Posterior vena cava (tissue), 2 donors: ENCODE data around the gene AGBL4. TPM values are rescaled to one million over a fixed set of nuclear protein-coding genes. Genes with fewer than 3 reads are reported as not detected.

Experiments used
- DNase-seq: peaks from one replicate; pipeline ENCODE4 v3.0.0-alpha.2; 2020; ENCODE audit warnings: low spot score
- intact Hi-C, 2 donors: fragments of 100-400 bp; cut with DNase I; formaldehyde crosslinking; loops; one replicate each; pipeline versions ENCODE4 v1.14.1 to v1.14.2; 2022 to 2023
- total RNA-seq, 2 donors: library from RNA; stranded (reverse); fragmentation: NEBNext Ultra II Directional; extraction: Animal tissue kit (Norgen Biotek cat#: 25700); gene quantifications; one replicate each; pipeline ENCODE4 v1.2.1, GENCODE V29; 2021
- donor health status: DM: yes; HTN: yes; CAD: no.
- donor health status: DM: yes; HTN: yes; CAD: no.

The AGBL4 gene
- total RNA-seq, 2 donors from 2014 or later = not detected

DNA sequence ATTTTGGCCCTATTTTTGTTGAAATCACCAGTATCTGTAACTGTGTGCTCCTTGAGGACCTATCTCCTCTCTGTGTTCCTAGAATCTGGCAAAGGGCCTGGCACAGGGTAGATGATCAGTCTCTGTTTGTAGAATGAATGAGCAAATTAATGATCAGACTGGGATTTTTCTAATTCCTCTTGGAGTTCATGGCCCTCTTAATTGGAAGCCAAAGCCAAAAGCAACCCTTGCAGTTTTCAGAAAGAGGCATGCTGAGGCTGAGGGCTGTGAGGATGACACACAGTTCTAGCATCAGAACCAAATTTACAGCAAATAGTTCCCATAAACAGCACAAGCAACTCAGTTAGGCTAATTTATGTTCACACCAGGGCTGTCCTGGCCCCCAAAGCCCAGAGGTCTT lies 1136.0 kb downstream of the AGBL4 start:
- intact Hi-C loops = no loop called here
- no peak for DNase-seq

DNA sequence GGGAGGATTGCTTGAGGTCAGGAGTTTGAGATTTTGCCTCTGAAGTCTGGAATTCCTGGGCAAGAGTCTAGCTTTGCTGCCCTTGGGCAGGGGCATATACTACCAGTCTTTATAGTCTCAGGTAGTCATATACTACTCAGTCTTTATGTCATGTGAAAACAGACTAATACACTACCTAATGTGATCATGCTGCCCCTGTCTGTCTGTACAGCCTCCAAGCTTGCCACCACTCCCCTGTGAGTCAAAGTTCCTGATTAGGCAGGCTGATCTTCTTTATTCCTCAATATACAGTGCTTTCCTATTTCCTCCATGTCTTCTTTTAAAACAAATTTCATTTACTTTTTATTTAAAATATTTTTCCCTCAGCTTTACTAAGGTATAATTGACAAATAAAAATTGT lies 1141.7 kb downstream of the AGBL4 start:
- intact Hi-C loops = no loop called here
- DNase-seq = no peak

DNA sequence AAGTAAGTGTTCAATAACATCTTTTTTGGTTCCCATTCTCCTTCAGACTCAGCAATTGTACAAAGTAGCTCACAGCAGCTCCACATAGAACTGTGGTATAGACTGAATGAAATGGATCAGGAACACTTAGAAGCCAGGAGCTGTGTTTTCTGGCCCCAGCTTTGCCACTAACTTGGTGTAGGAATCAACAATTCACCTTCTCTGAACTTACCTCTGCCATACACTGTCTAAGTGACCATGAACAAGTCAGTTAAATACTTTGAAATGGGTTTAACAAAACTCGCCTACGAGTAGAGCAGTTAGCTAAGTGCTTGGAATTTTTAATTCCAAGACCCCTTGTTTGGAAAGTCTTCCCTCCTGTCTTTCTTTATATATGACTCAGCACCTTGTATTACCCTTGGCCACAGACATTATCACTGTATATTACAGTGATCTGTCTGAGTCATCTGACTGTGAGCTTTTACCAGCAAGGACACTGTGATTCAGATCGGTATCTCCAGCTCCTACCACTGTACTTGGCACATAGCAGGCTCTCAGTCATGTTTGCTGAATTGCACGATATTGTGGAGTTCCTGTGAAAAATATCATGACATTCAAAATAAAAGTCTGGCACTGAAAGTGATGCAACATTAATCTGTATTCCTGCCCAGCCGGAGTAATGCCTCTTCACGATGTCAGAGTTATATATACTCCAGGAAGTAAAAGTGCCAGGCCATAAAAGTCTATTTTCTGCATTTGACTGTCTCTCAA lies 1145.4 kb downstream of the AGBL4 start:
- intact Hi-C loops = no loop called here
- DNase-seq = no peak

DNA sequence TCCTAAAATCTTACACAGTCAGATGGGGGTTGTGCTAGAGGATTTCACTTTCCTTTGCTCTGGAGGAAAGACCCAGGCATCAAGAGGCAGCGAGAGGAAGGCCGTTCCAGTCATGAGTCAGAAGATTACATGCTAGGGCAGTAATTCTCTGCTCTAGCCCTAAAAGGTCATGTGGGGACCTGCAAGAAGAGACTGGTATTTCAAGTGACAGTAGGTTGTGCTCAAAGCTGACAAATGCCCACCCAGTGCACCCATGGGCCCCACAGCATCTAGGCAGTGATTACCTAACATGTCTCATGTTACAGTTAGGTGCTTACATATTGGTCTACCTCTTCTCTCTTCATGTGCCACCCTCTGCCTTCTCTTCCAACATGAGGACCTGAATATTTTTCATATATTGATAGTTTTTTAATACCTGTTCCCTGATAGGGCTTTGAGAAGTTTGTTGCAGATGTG lies 1147.4 kb downstream of the AGBL4 start:
- DNase-seq = no peak
- intact Hi-C loops = no loop called here

DNA sequence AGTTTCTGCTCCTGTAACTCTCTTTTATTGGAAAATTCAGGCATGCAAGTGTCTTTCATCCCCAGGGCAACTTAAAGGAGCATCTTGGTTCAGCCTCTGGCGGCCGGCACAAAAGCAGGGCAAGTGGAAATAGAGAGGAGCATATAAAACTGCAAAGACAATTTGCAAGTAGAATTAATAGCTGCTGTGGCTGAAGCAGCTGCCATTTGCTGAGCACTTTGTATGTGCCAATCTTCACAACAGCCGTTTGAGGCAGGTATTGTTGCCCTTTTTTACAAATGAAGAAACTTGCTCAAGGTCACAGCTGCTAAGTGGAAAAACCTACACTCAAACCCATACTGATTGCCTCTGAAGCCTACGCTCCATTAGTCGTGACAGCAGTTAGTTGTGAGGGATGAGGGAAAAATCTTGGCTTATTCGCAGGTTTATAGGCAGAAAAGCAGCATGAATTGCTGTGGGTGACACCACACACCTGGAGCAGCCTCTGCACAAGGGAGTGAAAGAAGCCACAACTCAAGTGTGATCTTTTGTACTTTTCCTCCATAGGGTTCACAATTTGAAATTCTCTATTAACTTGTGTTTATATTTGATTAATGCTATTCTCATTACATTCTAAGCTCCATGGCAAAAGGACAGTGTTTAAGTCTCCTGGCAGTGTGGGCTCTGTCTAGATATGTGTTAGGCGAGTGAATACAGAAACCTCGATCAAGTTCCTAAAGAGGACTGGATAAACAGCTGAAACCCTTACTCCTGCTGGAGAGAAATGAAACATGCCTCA lies 1148.0 kb downstream of the AGBL4 start:
- no peak for DNase-seq
- intact Hi-C loops = no loop called here

DNA sequence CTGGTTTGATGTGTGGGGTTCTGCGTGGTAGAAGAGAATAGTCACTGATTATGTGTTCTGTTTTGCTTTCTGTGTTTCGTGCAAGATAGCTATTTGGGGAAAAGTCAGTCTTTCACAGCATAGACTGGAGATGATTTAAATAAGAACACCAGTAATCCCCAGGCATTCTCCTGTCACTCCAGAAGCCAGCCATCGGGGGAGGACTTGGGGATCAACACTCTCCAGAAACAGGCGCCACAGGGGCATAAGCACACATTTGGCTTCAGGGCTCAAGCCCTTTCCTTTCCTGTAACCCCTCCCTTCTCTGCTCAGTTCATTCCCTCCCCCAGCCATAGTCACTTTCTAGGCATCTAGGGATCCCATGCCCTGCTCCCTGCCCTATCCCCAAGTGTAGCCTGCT lies 1149.8 kb downstream of the AGBL4 start:
- no peak for DNase-seq
- intact Hi-C loops = no loop called here

DNA sequence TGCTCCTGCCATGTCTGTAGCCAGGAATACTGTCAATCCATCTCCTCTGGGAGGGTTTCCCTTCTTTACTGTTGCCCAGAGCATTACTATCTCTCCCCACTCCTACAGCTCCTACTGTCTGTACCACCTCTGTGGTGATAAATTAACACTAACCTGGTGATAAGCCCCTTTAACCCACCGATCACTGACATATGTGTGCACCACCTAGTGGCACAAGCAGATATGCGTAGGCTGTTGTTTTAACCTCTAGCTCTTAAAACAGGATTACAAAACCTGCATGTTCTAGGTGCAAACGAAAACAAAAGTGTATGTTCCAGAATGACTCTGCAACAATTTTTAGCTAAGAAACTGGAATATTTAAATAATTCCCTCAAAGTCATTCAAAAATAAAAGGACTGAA lies 1153.2 kb downstream of the AGBL4 start:
- intact Hi-C loops = no loop called here
- DNase-seq = no peak

DNA sequence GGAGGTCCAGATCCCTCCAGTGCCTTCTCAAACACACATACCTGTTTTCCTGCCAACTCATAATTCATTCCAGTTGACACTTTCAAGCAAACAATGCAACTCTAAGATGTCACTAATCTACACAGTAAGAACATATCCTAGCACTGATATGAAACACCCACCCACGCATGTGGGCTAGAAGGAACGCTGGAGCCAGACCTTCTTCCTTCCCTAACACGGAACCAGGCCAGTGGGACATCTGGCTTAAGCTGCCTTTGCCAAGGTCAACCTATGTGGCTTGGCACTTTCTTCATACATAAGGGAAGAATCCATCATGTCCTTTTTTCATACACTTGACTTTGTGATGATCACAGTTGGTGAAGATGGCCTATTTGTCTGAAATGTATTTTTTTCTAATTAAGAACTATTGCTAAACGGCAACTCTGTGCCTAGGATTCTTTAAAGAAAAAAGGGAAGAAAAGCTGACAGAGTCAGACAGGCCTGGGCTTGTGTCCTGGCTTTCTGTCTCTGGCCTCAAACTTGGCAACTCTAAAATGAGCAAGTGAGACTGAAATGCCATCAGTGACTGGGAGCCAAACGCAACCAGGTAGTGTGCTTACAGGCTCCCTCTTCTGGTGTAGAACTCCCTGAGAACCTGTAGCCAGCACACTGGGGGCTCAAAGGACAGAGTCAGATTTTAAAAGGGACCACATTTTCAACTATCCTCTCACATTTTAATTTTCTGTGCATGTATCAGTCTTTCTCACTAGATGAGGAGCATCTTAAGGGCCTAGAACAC lies 1154.4 kb downstream of the AGBL4 start:
- intact Hi-C loops = no loop called here
- DNase-seq = no peak

DNA sequence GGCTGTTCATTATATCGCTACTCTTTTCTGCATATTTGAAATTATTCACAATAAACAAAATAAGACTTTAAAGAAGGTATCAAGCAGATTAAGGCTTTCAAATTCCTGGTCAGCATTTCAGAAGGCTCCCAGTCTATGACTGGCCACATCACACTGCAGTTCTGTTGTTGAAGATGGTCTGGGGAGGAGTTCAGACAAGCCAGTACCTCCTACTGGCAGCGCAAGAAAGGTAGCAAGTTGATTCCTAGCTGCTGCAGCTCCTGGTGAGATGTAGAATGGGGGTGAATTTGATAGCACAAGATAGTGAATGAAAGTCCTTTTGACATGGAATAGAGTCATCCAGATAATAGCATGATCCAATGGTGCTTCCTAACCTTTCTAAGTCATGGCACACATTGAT lies 1158.8 kb downstream of the AGBL4 start:
- DNase-seq = no peak
- intact Hi-C loops = no loop called here

DNA sequence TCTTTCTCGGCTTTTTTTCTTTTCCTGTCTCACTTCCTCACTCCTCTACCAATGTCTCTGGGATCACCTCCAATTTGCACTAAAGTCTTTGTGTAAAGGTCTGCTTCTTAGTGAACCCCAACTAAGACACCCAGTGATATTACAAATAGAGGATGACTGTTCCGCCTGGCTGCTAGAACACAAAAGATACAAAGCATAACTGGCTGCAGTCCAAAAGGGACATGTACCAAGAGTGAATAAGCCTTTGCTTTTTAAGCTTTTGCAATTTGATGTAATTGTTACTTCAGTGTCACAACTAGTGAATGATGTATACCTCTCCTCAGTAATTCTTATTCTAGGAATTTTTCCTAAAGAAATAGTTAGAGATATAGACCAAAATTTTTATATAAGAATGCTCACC lies 1164.3 kb downstream of the AGBL4 start:
- DNase-seq = no peak
- intact Hi-C loops = no loop called here

DNA sequence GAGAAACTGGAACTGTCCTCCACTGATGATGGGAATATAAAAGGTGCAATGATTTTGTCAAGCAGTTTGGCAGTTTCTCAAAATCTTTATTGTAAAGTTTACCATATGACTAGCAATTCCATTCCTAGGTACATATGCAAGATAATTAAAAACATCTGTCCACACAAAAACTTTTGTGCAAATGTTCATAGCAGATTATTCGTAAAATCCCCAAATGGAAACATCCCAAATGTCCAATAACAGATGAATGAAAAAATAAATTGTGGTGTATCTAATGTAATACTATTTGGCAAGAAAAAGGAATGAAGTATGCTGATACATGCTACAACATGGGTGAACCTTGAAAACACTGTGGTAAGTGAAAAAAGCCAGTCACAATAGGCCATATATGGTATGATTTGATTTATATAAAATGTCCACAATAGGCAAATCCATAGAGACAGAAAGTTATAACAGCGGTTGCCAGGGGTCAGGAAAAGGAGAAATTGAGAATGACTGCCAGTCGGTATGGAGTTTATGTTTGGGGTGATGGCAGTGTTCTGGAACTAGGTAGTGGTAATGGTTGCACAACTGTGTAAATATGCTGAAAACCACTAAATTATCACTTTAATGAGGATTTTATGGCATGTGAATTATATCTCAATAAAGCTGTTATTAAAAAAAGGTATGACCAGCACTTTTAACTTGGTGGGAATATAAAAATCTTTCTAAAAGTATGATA lies 1165.4 kb downstream of the AGBL4 start:
- intact Hi-C loops = no loop called here
- DNase-seq = no peak

DNA sequence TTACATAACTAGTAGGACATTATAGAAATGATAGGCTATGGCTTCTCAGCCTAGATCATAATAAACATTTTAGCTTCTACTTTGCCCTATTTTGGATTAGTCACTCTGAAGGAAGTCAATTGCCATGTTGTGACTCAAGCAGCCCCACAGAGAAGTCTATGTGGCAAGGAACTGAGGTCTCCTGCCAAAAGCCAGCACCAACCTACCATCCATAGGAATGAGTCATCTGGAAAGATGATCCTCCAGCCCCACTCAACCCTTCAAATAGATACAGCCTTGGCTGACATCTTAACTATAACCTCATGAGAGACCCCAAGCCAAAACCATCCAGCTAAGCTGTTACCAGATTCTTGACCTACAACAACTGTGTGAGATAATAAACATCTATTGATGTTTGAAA lies 1170.7 kb downstream of the AGBL4 start:
- no peak for DNase-seq
- intact Hi-C loops = no loop called here

DNA sequence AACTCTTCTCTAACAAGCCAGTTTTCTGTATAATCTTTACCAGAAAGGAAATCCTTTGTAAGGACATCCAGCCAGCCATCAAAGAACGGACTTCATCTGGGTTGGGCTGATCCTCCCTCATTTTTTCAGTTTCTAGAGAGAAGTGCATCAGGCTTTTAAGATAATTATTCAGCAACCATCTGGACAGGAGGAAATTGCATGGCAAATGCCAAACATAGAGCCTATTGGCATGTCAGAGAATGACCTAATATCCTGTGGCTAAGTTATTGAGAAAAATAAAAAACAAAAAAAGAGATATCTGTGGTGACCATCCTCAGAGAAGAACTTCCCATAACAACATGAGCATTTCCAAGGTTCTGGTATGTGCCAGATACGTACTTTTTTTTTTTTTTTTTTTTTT lies 1172.1 kb downstream of the AGBL4 start:
- intact Hi-C loops = no loop called here
- DNase-seq = no peak

DNA sequence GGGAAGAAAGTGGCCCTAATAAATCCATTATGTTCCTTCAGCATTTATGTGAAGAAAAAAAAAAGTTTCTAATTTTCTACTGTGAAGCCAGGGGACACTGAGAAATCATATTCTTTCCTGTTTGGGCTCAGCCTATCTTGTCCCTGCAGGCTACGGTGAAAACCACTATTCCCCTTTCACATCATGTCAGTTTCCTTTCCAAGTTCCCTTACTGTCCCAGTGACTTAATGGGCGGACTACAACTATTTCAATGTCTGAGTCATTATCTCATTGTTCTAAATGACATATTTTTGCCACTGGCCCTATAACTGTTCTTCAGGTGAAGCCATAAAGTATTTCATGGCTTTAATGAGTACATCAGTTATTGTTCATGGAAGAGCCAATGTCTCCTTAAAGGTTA lies 1175.7 kb downstream of the AGBL4 start:
- intact Hi-C loops = no loop called here
- DNase-seq = no peak

DNA sequence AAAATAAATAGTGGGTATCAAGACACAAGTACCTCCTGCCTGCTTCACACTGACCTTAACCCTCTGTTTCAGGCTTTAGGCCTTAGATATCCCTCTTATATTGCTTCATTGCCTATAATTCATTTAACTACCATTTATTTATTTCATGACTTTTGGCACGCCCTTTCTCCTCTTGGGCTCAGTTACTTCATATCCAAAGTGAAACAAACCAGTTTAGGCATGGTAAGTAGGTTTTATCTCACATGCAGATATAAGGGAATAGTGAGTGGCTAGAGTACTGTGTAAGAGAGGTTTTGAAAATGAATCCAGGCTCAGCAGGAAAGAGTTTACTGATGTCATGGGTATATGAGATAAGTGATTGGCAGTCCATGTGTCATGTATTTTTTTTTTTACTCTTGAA lies 1177.3 kb downstream of the AGBL4 start:
- intact Hi-C loops = no loop called here
- no peak for DNase-seq

DNA sequence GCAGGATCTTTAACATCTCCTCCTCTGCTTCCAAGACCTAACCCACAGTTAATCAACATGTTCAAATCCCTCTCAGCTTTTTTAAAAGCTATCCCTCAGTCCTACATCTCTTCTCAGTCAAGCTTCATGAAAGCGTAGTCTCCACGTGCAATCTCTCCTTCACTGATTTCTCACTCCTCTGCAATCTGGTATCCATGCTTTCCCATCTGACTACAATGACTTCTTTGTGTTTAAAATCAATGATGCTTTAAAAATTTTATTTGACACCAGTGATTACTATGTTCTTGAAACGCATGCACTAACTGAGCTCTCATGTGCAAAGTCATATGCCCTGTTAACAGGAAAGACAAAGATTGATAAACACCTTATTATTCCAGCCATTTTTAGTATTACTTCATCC lies 1179.6 kb downstream of the AGBL4 start:
- intact Hi-C loops = no loop called here
- DNase-seq = no peak

DNA sequence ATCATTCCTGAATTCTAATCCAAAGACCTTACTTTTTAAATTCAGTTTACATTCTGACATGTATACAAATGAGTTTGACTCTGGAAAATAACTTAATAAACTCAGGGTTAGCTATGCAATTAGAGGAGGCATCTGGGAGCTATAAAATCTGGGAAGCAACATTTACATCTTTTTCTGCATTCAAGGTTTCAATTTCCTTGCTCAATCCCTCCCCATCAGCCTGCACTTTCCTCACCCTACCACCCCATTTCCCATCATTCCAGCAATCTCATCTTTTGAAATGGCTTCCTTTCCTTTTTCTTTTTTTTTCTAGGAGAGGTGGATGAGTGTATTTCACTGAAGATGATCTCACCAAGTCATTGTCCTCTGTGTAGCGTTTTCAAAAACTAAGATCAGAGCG lies 1181.8 kb downstream of the AGBL4 start:
- no peak for DNase-seq
- intact Hi-C loops = no loop called here

DNA sequence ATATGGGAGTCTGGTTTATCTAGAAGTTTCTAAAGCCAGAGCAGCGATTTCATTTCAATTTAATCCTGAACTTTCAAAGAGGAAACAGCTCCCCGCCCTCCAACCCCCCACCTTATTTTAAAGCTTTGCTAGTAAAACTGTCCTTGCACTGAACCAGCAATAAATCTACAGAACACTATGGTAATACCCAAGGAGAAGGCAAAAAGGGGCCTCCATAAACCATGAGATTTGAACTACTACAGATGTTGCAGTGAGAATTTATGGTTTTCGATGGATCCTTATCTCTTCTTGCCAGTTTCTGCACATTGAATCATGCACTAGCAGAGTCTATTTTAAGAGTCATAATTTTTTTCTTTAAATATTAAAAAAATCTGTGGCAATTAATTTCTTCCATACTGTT lies 1182.3 kb downstream of the AGBL4 start:
- no peak for DNase-seq
- intact Hi-C loops = no loop called here

DNA sequence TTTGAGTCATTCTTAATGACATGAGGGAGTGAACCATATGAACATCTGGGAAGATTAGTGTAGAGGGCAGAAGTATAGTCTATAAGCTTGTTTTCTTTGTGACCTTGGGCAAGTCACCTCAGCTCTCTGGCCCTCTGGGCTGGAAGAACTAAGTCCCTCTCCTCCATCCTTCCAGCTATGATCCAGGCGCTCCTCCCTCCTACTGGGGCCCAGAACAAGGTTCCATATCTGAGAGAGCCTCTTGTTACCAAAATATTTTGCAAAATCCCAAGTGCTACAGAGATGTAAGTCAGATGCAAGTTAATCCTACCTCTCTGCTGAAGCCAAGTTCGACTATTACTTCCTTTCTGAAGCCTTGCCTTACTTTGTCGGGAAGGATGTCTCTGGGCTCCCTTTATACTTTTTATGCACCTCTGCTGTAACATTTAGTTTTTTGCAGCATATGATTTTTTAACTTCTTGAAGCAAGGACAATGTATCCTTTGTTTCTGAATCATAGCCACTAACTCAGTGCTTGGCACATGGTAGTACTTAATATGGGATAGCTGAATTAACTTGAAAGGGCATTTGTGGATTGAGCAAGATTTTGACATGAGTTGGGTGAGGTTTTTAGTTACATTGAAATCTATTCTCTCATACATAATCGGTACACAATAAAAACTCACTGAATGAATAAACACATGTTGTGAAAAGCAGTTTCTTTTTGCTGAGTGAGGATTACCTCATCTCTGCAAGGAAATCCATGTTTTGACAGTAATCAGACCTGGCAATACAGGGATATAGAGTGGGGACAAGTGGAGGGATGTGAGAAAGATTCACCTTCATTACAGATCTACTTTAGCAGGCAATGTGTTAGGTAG lies 1192.4 kb downstream of the AGBL4 start:
- no peak for DNase-seq
- intact Hi-C loops = no loop called here
